Measurements from ENCODE around the gene SLC35G6.

Gene SLC35G6

GRCh38 chr17:7508145-7508544 is 26.9 kb downstream of the SLC35G6 start:
- DNase-seq: no peak

DNA sequence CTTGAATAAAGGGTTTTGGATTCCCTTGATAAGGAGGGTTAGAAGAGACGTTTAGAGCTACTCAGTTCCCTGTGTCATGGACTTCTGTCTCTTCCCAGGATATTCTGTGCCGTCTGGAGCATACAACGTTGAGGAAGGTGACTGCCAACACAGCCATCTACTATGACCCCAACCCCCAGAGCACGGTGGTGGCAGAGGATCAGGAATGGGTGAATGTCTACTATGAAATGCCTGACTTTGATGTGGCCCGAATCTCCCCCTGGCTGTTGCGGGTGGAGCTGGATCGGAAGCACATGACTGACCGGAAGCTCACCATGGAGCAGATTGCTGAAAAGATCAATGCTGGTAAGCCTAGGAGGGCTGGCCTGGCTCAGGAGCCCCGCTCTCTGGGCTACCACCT is 27.6 kb downstream of the SLC35G6 start:
- DNase-seq: no peak

- DNase-seq: no peak
Observed at GRCh38 chr17:7509937-7510336, 28.7 kb downstream of the SLC35G6 start.

GRCh38 chr17:7511108-7511507 is 29.9 kb downstream of the SLC35G6 start:
- no peak for DNase-seq

- DNase-seq: no peak
Observed at GRCh38 chr17:7512105-7512504, 30.9 kb downstream of the SLC35G6 start.

- DNase-seq: no peak
Observed at GRCh38 chr17:7512824-7513540, 31.7 kb downstream of the SLC35G6 start.

- no peak for DNase-seq
Observed at GRCh38 chr17:7513850-7514419, 32.7 kb downstream of the SLC35G6 start.

GRCh38 chr17:7515911-7516610 is 34.8 kb downstream of the SLC35G6 start:
- no peak for DNase-seq

GRCh38 chr17:7523033-7523432 is 41.8 kb downstream of the SLC35G6 start:
- no peak for DNase-seq

DNA sequence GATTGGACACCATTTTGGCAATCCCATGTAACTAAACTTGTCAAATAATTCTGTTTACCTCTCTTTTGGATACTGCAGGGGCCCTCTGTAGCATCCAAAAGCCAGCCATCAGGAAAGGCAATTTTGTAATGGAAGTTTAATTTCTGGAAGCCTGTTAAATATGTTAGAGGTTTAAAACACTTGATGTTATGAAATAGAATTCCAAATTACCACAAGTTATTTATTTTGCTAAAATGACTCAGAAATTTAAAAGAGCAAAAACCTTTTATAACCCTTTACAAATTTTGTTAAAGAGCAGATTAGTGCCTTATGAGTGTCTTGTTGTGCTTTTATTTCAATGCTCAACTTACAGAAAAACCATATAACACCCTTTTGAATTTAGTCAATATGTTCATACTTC is 47.6 kb downstream of the SLC35G6 start:
- DNase-seq: no peak

GRCh38 chr17:7530023-7530900 is 49.0 kb downstream of the SLC35G6 start:
- no peak for DNase-seq
